A673 (cell line): Measurements from ENCODE around the gene EPB41L3. TPM values are rescaled to one million over a fixed set of nuclear protein-coding genes. Genes with fewer than 3 reads are reported as not detected.

Experiments
- BruUV-seq: library from RNA; stranded (reverse); fragments of 400-500 nt; replicated peaks from 2 replicates; lab custom pipeline; 2021; lab: Mats Ljungman, UMichigan
- CTCF ChIA-PET: fragments of 300-600 bp; sonication (Branson Sonifier 250); formaldehyde crosslinking; loops from one replicate; lab custom pipeline; 2022; ENCODE audit warnings: antibody characterized with exemption; lab: Charles Lee
- POLR2A ChIA-PET: fragments of 300-600 bp; sonication (Branson Sonifier 250); formaldehyde crosslinking; loops from one replicate; lab custom pipeline; 2022; ENCODE audit warnings: antibody characterized with exemption; ENCODE audit not compliant: low non-redundant PET; lab: Charles Lee
- DNase-seq: peaks from one replicate; pipeline ENCODE4 v3.0.0-alpha.2; 2015; ENCODE audit warnings: low spot score
- H3K27ac ChIP-seq: fragments of 200-600 bp; sonication (generic); 2 replicates; pipeline ENCODE4 v1.5.1; 2016; ENCODE audit warnings: mixed run types, low read depth, mild to moderate bottlenecking, mixed read lengths, antibody characterized with exemption, low read length; ENCODE audit not compliant: poor library complexity, severe bottlenecking
- H3K27me3 ChIP-seq: fragments of 200-600 bp; sonication (generic); replicated peaks from 2 replicates; pipeline ENCODE4 v1.6.1; 2017; ENCODE audit warnings: mixed run types, low read depth, mild to moderate bottlenecking, mixed read lengths, antibody characterized with exemption, low read length; ENCODE audit not compliant: insufficient read depth, poor library complexity
- H3K36me3 ChIP-seq: fragments of 200-600 bp; sonication (generic); 2 replicates; pipeline ENCODE4 v1.6.1; 2016; ENCODE audit warnings: mixed run types, mild to moderate bottlenecking, mixed read lengths, antibody characterized with exemption, low read length; ENCODE audit not compliant: insufficient read depth, poor library complexity, severe bottlenecking
- H3K4me1 ChIP-seq: fragments of 200-600 bp; sonication (generic); 2 replicates; pipeline ENCODE4 v1.6.1; 2017; ENCODE audit warnings: mixed run types, mild to moderate bottlenecking, mixed read lengths, antibody characterized with exemption, low read length; ENCODE audit not compliant: insufficient read depth, poor library complexity, severe bottlenecking
- H3K4me3 ChIP-seq: fragments of 200-600 bp; sonication (generic); 2 replicates; pipeline ENCODE4 v1.5.1; 2016; ENCODE audit warnings: low read depth, mixed run types, mild to moderate bottlenecking, mixed read lengths, low read length; ENCODE audit not compliant: poor library complexity, severe bottlenecking
- H3K9me3 ChIP-seq: fragments of 200-600 bp; sonication (generic); 2 replicates; pipeline ENCODE4 v1.6.1; 2016; ENCODE audit warnings: mixed run types, low read depth, mild to moderate bottlenecking, mixed read lengths, antibody characterized with exemption, low read length; ENCODE audit not compliant: poor library complexity, severe bottlenecking
- CTCF ChIP-seq: fragments of 300-800, 200-600 bp; sonication (generic); conservative IDR thresholded peaks from 2 replicates; pipeline ENCODE4 v1.5.1; 2017; ENCODE audit warnings: low read depth, mild to moderate bottlenecking, antibody characterized with exemption, low read length, moderate library complexity, mixed read lengths
- EZH2 ChIP-seq: fragments of 200-600 bp; sonication (generic); IDR thresholded peaks from 2 replicates; pipeline ENCODE4 v1.6.1; 2017; ENCODE audit warnings: borderline replicate concordance, low read depth, mild to moderate bottlenecking, mixed read lengths, antibody characterized with exemption, low read length; ENCODE audit not compliant: poor library complexity, severe bottlenecking
- intact Hi-C: fragments of 100-400 bp; cut with micrococcal nuclease; formaldehyde crosslinking; loops from one replicate; pipeline ENCODE4 v1.10.0; 2022; ENCODE audit not compliant: unreplicated experiment
- total RNA-seq: library from RNA; stranded (reverse); gene quantifications from 2 replicates; pipeline ENCODE4 v1.2.3, GENCODE V29; 2021

The EPB41L3 gene
- total RNA-seq, 1 experiment from 2014 or later, result 0.86 TPM

- no peaks in the 10 kb centered on the region for H3K36me3 ChIP-seq
- no peaks in the 10 kb centered on the region for H3K9me3 ChIP-seq
- BruUV-seq, result no TSS peak
- POLR2A ChIA-PET, result no interaction called here
- peaks cover 70% of the 10 kb centered on the region for H3K27me3 ChIP-seq
- H3K27ac ChIP-seq, result no peak overlapping the region
- CTCF ChIA-PET, result no interaction called here
- TF ChIP-seq CTCF (no peak), EZH2 (no peak)
- H3K4me3 ChIP-seq, result no peak overlapping the region
- no peak for DNase-seq
- no peaks in the 10 kb centered on the region for H3K4me1 ChIP-seq
- intact Hi-C loops, result no loop called here
Observed at GRCh38 chr18:5419030-5419429, 124.8 kb downstream of the EPB41L3 start.

GRCh38 chr18:5417342-5417741 lies 126.5 kb downstream of the EPB41L3 start:
- H3K4me1 ChIP-seq, result no peaks in the 10 kb centered on the region
- no peaks in the 10 kb centered on the region for H3K36me3 ChIP-seq
- no peak for TF ChIP-seq EZH2
- no peak for TF ChIP-seq CTCF
- DNase-seq, result peak; percentile 3
- POLR2A ChIA-PET, result no interaction called here
- BruUV-seq, result no TSS peak
- intact Hi-C loops, result no loop called here
- peaks cover 67% of the 10 kb centered on the region for H3K27me3 ChIP-seq
- H3K4me3 ChIP-seq, result no peak overlapping the region
- no peaks in the 10 kb centered on the region for H3K9me3 ChIP-seq
- no peak overlapping the region for H3K27ac ChIP-seq
- CTCF ChIA-PET, result no interaction called here

- no peaks in the 10 kb centered on the region for H3K9me3 ChIP-seq
- intact Hi-C loops, result no loop called here
- TF ChIP-seq EZH2 (no peak), CTCF (no peak)
- no TSS peak for BruUV-seq
- no peak overlapping the region for H3K4me3 ChIP-seq
- H3K27ac ChIP-seq, result no peak overlapping the region
- CTCF ChIA-PET, result no interaction called here
- no peak for DNase-seq
- POLR2A ChIA-PET, result no interaction called here
- no peaks in the 10 kb centered on the region for H3K4me1 ChIP-seq
- no peaks in the 10 kb centered on the region for H3K36me3 ChIP-seq
- peaks cover 59% of the 10 kb centered on the region for H3K27me3 ChIP-seq
Observed at GRCh38 chr18:5416112-5416511, 127.7 kb downstream of the EPB41L3 start.
